CD1c-positive myeloid dendritic cell (primary cell): Measurements from ENCODE around the gene ATRX.
A peak's percentile ranks its signal among the peaks of the same experiment; 100 is the strongest.
"Not testable (repeated sequence)": the region's sequence is repeated elsewhere in the genome, so short reads cannot be mapped to it uniquely, and the experiment has no call there.

ENCODE experiments used
- DNase-seq: peaks from one replicate; pipeline ENCODE4 v3.0.0-alpha.2; 2016; ENCODE audit errors: extremely low spot score

ATRX gene

DNA sequence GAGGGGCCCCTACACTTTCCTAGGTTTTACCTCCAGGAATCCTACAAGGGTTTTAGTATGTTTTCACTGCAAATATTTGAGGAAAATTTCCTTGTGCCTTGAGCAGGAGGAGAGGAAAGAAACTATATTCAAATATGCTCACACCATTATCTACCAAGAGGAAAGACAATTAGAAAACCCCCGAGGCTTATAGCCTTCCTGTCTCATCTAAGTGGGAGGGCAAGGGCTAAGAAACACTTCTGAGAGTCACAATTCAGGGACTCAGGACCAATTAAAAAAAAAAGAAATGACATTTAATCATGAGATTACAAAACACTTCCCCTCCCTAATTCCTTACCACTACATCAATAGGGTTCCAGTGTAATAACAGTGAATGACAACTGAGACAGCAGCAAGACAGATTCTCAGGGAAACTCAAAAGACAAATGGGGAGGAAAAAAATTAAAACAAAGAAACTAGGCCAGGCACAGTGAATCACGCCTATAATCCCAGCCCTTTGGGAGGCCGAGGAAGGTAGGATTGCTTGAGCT, 45.6 kb downstream of the ATRX start:
- no peak for DNase-seq

DNA sequence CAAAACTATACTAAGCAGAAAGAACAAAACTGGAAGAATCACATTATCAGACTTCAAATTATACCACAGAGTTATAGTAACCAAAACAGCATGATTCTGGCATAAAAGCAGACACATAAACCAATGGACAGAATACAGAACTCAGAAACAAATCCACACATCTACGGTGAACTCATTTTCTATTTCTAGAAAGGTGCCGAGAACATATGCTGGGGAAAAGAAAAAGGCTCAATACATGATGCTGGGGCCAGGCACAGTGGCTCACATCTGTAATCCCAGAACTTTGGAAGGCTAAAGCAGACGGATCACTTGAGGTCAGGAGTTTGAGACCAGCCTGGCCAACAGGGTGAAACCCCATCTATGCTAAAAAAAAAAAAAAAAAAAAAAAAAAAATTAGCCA, 52.7 kb downstream of the ATRX start:
- DNase-seq: no peak

DNA sequence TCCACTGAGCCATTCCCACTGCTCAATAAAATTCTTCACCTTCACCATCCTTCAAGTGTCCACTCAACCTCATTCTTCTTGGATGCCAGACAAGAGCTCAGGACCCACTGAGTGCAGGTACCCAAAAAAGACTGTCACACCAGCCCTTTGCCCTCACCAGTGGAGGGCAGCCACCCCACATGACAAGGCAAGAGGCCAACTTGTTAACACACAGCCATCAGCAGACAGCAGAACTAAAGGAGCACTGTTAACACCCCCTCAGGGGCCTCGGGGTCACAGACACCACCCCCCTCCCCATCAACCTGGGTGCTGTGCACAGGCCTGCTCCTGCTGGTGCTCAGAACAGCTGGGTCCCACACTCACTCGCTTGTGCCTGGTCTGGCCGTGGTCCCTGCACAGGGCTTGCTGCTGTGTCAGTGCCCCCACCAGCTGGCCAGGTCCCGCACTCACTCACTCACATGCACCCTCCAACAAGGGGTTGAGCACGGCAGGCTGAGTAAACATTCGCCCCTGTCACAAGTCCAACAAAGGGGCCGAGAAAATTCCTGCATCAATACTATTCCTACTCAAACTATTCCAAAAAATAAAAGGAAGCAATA, 54.1 kb downstream of the ATRX start:
- DNase-seq: no peak

- not testable (repeated sequence) for DNase-seq
Measured at GRCh38 chrX:77726095-77726494, 59.9 kb downstream of the ATRX start.

- no peak for DNase-seq
Measured at GRCh38 chrX:77723681-77724080, 62.3 kb downstream of the ATRX start.

GRCh38 chrX:77719388-77719787, 66.6 kb downstream of the ATRX start:
- DNase-seq: no peak

- DNase-seq: no peak
Measured at GRCh38 chrX:77704881-77705280, 81.1 kb downstream of the ATRX start.

DNA sequence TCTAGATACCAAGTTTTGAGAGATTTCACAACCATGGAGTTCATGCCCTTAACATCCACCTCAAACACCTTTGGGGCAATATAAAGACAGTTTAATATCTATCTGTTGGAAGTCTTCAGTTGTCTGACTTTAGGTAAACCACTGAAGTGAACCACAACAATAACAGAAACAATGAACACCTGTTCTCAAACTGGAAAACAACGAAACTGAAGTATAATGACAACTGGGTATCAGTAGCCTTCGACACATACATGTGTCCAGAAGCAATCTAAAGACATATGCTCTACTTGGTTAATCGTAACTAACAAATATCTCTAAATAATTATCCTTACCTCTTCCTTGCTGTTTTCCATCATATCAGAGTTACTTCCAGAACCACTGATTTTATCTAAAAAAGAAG, 87.8 kb downstream of the ATRX start:
- no peak for DNase-seq

DNA sequence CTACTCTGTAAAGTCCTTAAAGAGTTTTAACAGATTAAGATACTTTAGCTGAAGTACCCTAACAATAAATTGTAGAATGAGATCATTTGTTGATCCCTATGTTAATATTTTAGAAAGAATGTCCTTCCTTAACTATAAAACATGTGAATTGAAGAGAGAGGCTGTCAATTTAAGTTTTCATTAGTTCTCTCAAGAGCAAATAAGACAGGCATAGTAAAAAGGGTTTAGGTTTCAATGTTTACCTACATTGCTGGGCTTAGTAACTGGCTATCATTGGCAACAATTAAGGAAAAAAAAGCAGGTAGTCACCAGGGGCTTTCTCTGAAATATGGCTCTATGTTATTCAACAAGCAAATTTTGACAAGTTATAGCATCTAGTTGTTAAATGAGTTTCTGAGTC, 91.5 kb downstream of the ATRX start:
- DNase-seq: no peak

DNA sequence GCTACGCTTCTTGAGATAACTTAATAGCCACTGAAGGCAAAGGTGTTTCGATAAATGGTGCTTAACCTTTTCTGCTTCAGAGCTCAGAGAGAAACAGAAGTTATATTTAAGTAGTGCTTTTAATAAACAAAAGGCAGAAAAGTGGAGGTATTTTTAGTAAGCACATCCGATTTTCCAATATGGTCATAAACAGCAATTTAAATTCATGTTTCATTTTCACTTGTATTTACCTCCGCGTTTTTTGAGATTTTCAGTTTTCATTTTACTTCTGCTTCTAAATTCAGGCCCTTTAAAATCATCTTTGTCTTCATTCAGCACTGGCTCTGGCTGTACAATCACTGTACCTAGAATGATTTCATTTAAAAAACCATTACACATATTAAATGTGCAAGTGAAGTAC, 92.4 kb downstream of the ATRX start:
- no peak for DNase-seq

- no peak for DNase-seq
Measured at GRCh38 chrX:77691916-77692315, 94.1 kb downstream of the ATRX start.

GRCh38 chrX:77689376-77689775, 96.6 kb downstream of the ATRX start:
- DNase-seq: no peak

GRCh38 chrX:77685683-77686082, 100.3 kb downstream of the ATRX start:
- DNase-seq: not testable (repeated sequence)

DNA sequence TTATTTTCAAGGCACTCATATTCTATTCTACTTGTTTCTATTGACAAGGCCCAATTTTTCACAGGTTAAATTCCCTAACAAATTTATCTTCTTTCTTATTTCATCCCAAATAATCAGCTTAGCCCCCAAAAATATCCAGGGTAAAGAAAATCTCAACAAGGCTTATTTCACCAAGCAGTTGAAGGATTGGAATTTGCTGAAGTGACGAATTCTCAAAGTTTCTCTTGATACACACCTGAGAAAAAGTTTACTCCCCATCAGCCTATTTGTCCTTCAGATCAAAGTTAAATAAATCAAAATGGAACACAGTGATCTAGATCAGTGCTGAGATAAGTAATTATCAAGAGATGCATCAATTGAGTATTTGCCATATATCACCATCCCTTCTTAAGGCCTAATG, 106.9 kb downstream of the ATRX start:
- no peak for DNase-seq

DNA sequence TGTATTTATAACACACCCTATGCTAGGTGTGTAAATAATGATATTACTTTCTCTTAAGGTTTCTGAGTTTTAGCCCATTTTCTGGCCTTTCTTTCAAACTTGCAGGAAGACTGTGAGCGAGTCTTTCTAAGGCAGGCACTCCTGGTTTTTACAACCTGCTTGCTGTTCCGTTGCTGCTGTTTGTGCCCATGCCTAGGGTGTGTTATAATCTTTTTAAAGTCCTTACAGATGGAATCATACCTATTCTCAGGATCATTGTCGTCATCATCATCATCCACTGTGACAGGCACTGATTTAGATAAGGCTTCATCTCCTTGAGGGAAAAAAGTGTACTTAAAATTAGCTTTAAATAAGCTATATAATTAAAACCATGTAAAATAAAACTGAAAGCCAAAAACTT, 110.0 kb downstream of the ATRX start:
- no peak for DNase-seq

DNA sequence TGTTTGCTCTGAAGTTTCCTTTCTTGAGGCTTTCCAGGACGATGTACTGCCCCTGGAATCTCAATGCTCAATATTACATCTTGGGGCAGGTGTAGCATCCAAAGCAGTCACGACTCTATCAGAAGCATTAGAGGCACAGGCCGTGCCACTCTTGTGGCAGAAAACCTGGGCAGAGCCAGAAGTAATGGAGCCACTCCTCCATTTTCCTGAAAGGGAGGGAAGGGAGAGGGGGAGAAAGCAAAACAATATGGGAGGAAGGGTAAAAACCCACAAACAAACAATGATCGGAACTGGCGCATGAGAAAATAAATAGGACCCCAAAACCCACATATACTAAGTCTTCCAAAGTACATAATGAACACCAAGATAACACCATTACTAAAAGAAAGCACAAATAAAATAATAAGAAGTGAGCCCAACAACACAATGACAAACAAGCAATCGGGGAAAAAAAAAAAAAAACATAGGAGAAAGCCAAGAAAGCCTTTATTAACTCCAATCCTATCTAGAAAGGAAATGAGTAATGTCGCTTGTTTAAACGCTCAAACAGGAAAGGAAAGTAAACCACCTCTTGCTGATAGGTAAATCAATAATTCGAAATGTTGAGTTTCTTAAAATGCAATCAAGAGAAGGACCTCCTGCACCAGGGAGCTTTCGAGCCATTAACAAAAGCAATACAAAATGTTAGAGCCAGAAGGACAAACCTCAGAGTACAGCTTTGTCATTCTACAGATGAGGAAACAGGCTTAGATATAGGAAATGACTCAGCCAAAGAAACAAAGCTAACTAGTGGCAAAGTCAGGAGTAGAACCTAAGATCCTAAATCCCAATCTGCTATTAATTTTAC, 117.4 kb downstream of the ATRX start:
- peak; percentile 29 for DNase-seq

GRCh38 chrX:77658886-77659285, 127.1 kb downstream of the ATRX start:
- no peak for DNase-seq

GRCh38 chrX:77652095-77652494, 133.9 kb downstream of the ATRX start:
- DNase-seq: no peak

- DNase-seq: no peak
Measured at GRCh38 chrX:77640702-77641101, 145.3 kb downstream of the ATRX start.

GRCh38 chrX:77639820-77640219, 146.2 kb downstream of the ATRX start:
- DNase-seq: no peak

DNA sequence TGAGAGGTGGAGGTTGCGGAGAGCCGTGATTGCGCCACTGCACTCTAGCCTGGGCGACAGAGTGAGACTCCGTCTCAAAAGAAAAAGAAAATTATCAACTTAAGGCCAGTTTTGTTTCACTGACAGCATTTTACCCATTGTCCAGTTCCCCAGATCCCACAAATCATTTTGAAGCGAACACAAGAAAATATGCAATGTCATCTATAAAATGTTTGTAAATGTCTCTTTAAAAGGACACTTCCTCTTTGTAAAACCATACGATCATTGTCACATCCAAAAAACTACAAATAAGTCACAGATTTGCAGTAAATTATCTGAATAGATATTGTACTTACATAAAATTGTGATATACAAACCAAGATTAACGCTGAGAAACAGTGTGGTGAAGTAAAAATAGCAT, 147.6 kb downstream of the ATRX start:
- no peak for DNase-seq

- DNase-seq: no peak
Measured at GRCh38 chrX:77635373-77635772, 150.6 kb downstream of the ATRX start.

- DNase-seq: no peak
Measured at GRCh38 chrX:77628294-77629025, 157.6 kb downstream of the ATRX start.
